ENCODE results near the gene ILF3. TPM values are rescaled to one million over a fixed set of nuclear protein-coding genes. Genes with fewer than 3 reads are reported as not detected.

The ILF3 gene
- total and polyA plus RNA-seq, 2 experiments from 2014 or later, result 573 to 616 TPM

DNA sequence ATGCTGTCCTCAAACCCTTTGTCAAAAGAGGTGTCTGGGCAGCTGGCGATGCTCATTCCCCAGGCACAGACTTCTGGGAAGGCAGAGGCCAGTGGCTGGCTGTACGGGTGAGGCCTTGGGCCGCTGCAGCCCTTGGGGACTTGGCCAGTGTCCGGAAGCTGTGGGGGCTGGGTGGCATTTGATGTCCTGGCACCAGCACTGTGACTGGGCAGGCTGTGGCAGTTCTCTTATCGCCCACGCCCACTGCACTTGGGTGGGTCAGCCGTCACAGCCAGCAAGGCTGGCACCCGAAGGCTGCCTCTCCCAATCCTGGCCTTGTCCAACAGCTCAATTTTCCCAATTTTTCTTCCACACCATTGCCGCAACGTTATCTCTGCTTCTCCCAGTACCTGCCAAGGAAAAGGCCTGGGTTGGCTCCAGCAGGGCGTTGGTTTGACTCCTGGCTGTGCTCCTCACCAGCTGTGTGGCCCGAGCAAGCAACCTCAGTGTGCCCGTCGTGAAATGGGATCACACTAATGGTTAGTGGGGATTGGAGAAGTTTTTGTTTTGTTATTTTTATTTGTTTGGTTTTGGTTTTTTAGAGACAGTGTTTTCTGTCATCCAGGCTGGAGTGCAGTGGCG, 41.5 kb upstream of the ILF3 start (continued):
- TF ChIP-seq, protein P1, sequence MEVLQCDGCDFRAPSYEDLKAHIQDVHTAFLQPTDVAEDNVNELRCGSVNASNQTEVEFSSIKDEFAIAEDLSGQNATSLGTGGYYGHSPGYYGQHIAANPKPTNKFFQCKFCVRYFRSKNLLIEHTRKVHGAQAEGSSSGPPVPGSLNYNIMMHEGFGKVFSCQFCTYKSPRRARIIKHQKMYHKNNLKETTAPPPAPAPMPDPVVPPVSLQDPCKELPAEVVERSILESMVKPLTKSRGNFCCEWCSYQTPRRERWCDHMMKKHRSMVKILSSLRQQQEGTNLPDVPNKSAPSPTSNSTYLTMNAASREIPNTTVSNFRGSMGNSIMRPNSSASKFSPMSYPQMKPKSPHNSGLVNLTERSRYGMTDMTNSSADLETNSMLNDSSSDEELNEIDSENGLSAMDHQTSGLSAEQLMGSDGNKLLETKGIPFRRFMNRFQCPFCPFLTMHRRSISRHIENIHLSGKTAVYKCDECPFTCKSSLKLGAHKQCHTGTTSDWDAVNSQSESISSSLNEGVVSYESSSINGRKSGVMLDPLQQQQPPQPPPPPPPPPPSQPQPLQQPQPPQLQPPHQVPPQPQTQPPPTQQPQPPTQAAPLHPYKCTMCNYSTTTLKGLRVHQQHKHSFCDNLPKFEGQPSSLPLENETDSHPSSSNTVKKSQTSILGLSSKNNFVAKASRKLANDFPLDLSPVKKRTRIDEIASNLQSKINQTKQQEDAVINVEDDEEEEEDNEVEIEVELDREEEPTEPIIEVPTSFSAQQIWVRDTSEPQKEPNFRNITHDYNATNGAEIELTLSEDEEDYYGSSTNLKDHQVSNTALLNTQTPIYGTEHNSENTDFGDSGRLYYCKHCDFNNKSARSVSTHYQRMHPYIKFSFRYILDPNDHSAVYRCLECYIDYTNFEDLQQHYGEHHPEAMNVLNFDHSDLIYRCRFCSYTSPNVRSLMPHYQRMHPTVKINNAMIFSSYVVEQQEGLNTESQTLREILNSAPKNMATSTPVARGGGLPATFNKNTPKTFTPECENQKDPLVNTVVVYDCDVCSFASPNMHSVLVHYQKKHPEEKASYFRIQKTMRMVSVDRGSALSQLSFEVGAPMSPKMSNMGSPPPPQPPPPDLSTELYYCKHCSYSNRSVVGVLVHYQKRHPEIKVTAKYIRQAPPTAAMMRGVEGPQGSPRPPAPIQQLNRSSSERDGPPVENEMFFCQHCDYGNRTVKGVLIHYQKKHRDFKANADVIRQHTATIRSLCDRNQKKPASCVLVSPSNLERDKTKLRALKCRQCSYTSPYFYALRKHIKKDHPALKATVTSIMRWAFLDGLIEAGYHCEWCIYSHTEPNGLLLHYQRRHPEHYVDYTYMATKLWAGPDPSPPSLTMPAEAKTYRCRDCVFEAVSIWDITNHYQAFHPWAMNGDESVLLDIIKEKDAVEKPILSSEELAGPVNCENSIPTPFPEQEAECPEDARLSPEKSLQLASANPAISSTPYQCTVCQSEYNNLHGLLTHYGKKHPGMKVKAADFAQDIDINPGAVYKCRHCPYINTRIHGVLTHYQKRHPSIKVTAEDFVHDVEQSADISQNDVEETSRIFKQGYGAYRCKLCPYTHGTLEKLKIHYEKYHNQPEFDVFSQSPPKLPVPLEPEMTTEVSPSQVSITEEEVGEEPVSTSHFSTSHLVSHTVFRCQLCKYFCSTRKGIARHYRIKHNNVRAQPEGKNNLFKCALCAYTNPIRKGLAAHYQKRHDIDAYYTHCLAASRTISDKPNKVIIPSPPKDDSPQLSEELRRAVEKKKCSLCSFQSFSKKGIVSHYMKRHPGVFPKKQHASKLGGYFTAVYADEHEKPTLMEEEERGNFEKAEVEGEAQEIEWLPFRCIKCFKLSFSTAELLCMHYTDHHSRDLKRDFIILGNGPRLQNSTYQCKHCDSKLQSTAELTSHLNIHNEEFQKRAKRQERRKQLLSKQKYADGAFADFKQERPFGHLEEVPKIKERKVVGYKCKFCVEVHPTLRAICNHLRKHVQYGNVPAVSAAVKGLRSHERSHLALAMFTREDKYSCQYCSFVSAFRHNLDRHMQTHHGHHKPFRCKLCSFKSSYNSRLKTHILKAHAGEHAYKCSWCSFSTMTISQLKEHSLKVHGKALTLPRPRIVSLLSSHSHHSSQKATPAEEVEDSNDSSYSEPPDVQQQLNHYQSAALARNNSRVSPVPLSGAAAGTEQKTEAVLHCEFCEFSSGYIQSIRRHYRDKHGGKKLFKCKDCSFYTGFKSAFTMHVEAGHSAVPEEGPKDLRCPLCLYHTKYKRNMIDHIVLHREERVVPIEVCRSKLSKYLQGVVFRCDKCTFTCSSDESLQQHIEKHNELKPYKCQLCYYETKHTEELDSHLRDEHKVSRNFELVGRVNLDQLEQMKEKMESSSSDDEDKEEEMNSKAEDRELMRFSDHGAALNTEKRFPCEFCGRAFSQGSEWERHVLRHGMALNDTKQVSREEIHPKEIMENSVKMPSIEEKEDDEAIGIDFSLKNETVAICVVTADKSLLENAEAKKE (CRISPR knock-in tag; IDR thresholded peaks at IDR 0.05), result no peak
- TF ChIP-seq ZNF114 (CRISPR knock-in tag; IDR thresholded peaks at IDR 0.05), result no peak
- no peak for TF ChIP-seq EZH2phosphoT487 (IDR thresholded peaks at IDR 0.05; ENCODE audit: unreplicated experiment)
- TF ChIP-seq CREB1 (CRISPR knock-in tag; IDR thresholded peaks at IDR 0.05; ENCODE audit: low read depth), result no peak
- no peak for TF ChIP-seq ZNF331 (CRISPR knock-in tag; IDR thresholded peaks at IDR 0.05; ENCODE audit: low read depth)
- TF ChIP-seq, protein P2, sequence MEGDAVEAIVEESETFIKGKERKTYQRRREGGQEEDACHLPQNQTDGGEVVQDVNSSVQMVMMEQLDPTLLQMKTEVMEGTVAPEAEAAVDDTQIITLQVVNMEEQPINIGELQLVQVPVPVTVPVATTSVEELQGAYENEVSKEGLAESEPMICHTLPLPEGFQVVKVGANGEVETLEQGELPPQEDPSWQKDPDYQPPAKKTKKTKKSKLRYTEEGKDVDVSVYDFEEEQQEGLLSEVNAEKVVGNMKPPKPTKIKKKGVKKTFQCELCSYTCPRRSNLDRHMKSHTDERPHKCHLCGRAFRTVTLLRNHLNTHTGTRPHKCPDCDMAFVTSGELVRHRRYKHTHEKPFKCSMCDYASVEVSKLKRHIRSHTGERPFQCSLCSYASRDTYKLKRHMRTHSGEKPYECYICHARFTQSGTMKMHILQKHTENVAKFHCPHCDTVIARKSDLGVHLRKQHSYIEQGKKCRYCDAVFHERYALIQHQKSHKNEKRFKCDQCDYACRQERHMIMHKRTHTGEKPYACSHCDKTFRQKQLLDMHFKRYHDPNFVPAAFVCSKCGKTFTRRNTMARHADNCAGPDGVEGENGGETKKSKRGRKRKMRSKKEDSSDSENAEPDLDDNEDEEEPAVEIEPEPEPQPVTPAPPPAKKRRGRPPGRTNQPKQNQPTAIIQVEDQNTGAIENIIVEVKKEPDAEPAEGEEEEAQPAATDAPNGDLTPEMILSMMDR (conservative IDR thresholded peaks at IDR 0.05; ENCODE audit: low read depth in 2 of 2), result no peak

DNA sequence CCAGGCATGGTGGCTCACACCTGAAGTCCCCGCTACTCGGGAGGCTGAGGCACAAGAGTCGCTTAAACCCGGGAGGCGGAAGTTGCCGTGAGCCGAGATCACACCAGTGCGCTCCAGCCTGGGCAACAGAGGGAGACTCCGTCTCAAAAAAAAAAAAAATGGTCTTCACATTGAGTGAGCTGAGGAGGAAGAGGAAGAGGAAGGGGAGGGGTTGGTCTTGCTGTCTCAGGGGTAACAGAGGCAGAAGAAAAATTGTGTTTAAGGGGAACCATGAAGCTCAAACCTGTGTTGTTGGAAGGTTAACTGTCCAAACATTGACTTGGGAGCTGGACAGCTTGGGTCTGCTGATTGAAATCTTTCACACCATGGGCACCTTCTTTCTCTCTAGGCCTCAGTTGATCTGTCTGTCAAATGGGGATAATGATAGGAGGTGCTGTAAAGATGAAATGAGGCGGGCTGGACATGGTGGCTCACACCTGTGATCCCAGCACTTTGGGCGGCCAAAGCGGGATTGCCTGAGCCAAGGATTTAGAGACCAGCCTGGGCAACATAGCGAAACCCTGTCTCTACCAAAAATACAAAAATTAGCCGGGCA, 38.6 kb upstream of the ILF3 start:
- no peaks in the 10 kb centered on the region for H3K4me1 ChIP-seq (ENCODE audit: insufficient read depth)
- no peak overlapping the region for H3K4me2 ChIP-seq
- peaks cover 4% of the 10 kb centered on the region; the same call in 1 of the 2 replicates for H4K20me1 ChIP-seq (replicated peaks; ENCODE audit: insufficient read depth)
- H3K4me3 ChIP-seq, result no peak overlapping the region
- no peaks in the 10 kb centered on the region for H3F3A ChIP-seq (replicated peaks; ENCODE audit: low read depth)
- no peaks in the 10 kb centered on the region for H3K27me3 ChIP-seq (ENCODE audit: insufficient read depth)
- Mint-ChIP-seq H3K4me3 (no peak overlapping the region), H3K9me3 (no peaks in the 10 kb centered on the region), H3K36me3 (ENCODE audit: low read depth) (no peaks in the 10 kb centered on the region; the same call in 2 of the 3 replicates), H3K27me3 (ENCODE audit: insufficient read depth, low read depth, poor library complexity) (peaks cover 6% of the 10 kb centered on the region), H3K27ac (no peak overlapping the region), H3K4me1 (no peaks in the 10 kb centered on the region; the same call in 2 of the 3 replicates)
- ATAC-seq (no peak), DNase-seq (ENCODE audit: low spot score) (no peak)
- H3K27ac ChIP-seq (ENCODE audit: low read depth), result no peak overlapping the region
- no peaks in the 10 kb centered on the region for H3K36me3 ChIP-seq (ENCODE audit: insufficient read depth)
- H3K9me2 ChIP-seq (ENCODE audit: insufficient read depth), result no peaks in the 10 kb centered on the region
- H3K79me2 ChIP-seq (replicated peaks; ENCODE audit: insufficient read depth), result peaks cover 5% of the 10 kb centered on the region; the same call in 1 of the 2 replicates
- H2AFZ ChIP-seq, result no peak overlapping the region
- TF ChIP-seq NANOG (IDR thresholded peaks at IDR 0.05; ENCODE audit: borderline replicate concordance) (no peak), POLR2AphosphoS5 (IDR thresholded peaks at IDR 0.05; ENCODE audit: low read depth) (no peak), CREB1 (CRISPR knock-in tag; IDR thresholded peaks at IDR 0.05; ENCODE audit: low read depth) (no peak), STAT1 (IDR thresholded peaks at IDR 0.05; ENCODE audit: unreplicated experiment) (no peak), ZNF114 (CRISPR knock-in tag; IDR thresholded peaks at IDR 0.05) (no peak), JUNB (IDR thresholded peaks at IDR 0.05; ENCODE audit: unreplicated experiment) (no peak), ZNF331 (CRISPR knock-in tag; IDR thresholded peaks at IDR 0.05; ENCODE audit: low read depth) (no peak), EZH2phosphoT487 (IDR thresholded peaks at IDR 0.05; ENCODE audit: unreplicated experiment) (no peak)
- TF ChIP-seq, protein P3, sequence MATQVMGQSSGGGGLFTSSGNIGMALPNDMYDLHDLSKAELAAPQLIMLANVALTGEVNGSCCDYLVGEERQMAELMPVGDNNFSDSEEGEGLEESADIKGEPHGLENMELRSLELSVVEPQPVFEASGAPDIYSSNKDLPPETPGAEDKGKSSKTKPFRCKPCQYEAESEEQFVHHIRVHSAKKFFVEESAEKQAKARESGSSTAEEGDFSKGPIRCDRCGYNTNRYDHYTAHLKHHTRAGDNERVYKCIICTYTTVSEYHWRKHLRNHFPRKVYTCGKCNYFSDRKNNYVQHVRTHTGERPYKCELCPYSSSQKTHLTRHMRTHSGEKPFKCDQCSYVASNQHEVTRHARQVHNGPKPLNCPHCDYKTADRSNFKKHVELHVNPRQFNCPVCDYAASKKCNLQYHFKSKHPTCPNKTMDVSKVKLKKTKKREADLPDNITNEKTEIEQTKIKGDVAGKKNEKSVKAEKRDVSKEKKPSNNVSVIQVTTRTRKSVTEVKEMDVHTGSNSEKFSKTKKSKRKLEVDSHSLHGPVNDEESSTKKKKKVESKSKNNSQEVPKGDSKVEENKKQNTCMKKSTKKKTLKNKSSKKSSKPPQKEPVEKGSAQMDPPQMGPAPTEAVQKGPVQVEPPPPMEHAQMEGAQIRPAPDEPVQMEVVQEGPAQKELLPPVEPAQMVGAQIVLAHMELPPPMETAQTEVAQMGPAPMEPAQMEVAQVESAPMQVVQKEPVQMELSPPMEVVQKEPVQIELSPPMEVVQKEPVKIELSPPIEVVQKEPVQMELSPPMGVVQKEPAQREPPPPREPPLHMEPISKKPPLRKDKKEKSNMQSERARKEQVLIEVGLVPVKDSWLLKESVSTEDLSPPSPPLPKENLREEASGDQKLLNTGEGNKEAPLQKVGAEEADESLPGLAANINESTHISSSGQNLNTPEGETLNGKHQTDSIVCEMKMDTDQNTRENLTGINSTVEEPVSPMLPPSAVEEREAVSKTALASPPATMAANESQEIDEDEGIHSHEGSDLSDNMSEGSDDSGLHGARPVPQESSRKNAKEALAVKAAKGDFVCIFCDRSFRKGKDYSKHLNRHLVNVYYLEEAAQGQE (IDR thresholded peaks at IDR 0.05; ENCODE audit: unreplicated experiment), result no peak
